MM.1S (cell line): ENCODE measurements around the gene TOM1L1.
A peak's percentile ranks its signal among the peaks of the same experiment; 100 is the strongest.

Source experiments
- DNase-seq: peaks from one replicate; pipeline ENCODE4 v3.0.0-alpha.2; 2015
- H2AFZ ChIP-seq: fragments of 300-600 bp; sonication (generic); 2 replicates; pipeline ENCODE4 v1.6.0; 2016; ENCODE audit warnings: antibody characterized with exemption, low read length
- H3F3A ChIP-seq: fragments of 300-600 bp; sonication (generic); 2 replicates; pipeline ENCODE4 v1.6.1; 2016; ENCODE audit warnings: mild to moderate bottlenecking, antibody characterized with exemption, low read length, moderate library complexity, mixed read lengths; ENCODE audit not compliant: insufficient read depth
- H3K27ac ChIP-seq: fragments of 300-600 bp; sonication (generic); 2 replicates; pipeline ENCODE4 v1.5.1; 2016; ENCODE audit warnings: mild to moderate bottlenecking, low read length
- H3K27me3 ChIP-seq: fragments of 300-600 bp; sonication (generic); replicated peaks from 2 replicates; pipeline ENCODE4 v1.6.0; 2016; ENCODE audit warnings: low read length; ENCODE audit not compliant: insufficient read depth
- H3K36me3 ChIP-seq: fragments of 300-600 bp; sonication (generic); replicated peaks from 2 replicates; pipeline ENCODE4 v1.6.1; 2016; ENCODE audit warnings: mild to moderate bottlenecking, low read length, mixed read lengths; ENCODE audit not compliant: insufficient read depth
- H3K4me1 ChIP-seq: fragments of 300-600 bp; sonication (generic); 2 replicates; pipeline ENCODE4 v1.6.1; 2016; ENCODE audit warnings: low read length, mixed read lengths
- H3K4me2 ChIP-seq: fragments of 300-600 bp; sonication (generic); 2 replicates; pipeline ENCODE4 v1.6.0; 2016; ENCODE audit warnings: low read depth, low read length
- H3K4me3 ChIP-seq: fragments of 300-600 bp; sonication (generic); 2 replicates; pipeline ENCODE4 v1.5.1; 2016; ENCODE audit warnings: low read length, mixed read lengths
- H3K79me2 ChIP-seq: fragments of 300-600 bp; sonication (generic); 2 replicates; pipeline ENCODE4 v1.6.1; 2016; ENCODE audit warnings: mixed run types, low read length, mixed read lengths
- H3K9ac ChIP-seq: fragments of 300-600 bp; sonication (generic); 2 replicates; pipeline ENCODE4 v1.6.1; 2016; ENCODE audit warnings: low read length, mixed read lengths
- H3K9me2 ChIP-seq: fragments of 300-600 bp; sonication (generic); replicated peaks from 2 replicates; pipeline ENCODE4 v1.6.1; 2016; ENCODE audit warnings: mild to moderate bottlenecking, low read length, mixed read lengths; ENCODE audit not compliant: insufficient read depth
- H3K9me3 ChIP-seq: fragments of 300-600 bp; sonication (generic); replicated peaks from 2 replicates; pipeline ENCODE4 v1.6.1; 2016; ENCODE audit warnings: mild to moderate bottlenecking, low read length, mixed read lengths; ENCODE audit not compliant: insufficient read depth
- H4K20me1 ChIP-seq: fragments of 300-600 bp; sonication (generic); 2 replicates; pipeline ENCODE4 v1.6.1; 2016; ENCODE audit warnings: mild to moderate bottlenecking, low read length, moderate library complexity, mixed read lengths; ENCODE audit not compliant: insufficient read depth
- EZH2 ChIP-seq: fragments of 300-600 bp; sonication (generic); optimal IDR thresholded peaks from 2 replicates; pipeline ENCODE3; 2017; ENCODE audit warnings: low read depth, mild to moderate bottlenecking, antibody characterized with exemption, low read length, mixed read lengths
- EZH2phosphoT487 ChIP-seq: fragments of 300-600 bp; sonication (generic); IDR thresholded peaks from 2 replicates; pipeline ENCODE4 v1.6.1; 2018; ENCODE audit warnings: antibody characterized with exemption, low read length
- TF ChIP-seq, protein P1 (sequence below): fragments of 300-600 bp; sonication (generic); IDR thresholded peaks from 2 replicates; pipeline ENCODE4 v1.5.1; 2016; ENCODE audit warnings: antibody characterized with exemption, low read length, mixed read lengths

Gene TOM1L1

DNA sequence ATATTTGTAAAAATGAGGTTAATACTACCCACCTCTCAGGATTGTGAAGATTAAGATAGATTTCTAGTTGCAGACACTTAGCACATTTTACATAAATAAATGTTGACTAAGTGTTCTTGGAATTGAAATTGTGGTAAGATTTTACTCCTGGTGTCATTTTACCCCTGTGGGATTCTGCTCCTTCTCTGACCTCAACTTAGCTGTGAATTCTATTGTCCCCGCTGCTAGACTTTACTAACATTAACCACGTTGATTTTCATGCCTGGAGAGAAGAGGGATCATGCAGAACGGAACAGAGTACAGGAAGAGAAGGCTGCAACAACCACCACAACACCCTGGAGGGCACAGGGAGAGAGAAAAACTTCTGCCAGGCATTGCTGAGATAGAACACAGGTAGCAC, 2.1 kb upstream of the TOM1L1 start:
- no peak for DNase-seq
- H3K36me3 ChIP-seq = no peaks in the 10 kb centered on the region

DNA sequence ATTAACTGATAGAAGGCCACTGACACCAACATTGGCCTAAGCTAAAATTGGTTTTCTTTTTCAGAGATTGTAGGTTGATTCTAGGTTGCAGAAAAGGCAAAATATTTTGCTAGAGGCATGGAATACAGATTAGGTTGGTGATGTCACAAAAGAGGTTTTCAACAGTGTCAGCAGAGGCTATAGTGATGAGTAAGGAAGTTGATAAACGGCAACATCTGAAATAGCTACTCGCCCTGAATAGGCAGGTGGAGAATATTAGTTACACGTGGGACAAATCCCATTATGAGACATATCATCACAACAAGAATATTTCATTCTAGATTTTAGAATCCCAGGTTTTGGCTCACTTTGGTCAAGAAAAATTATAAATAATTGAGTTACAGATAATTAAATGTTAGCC, 1.5 kb upstream of the TOM1L1 start:
- H3K79me2 ChIP-seq = no peaks in the 10 kb centered on the region
- no peak overlapping the region for H3K27ac ChIP-seq
- no peaks in the 10 kb centered on the region for H3K27me3 ChIP-seq
- H3K9me2 ChIP-seq = no peaks in the 10 kb centered on the region
- no peak for DNase-seq
- no peaks in the 10 kb centered on the region for H3K4me1 ChIP-seq
- no peaks in the 10 kb centered on the region for H3K9me3 ChIP-seq
- no peaks in the 10 kb centered on the region for H4K20me1 ChIP-seq
- H3F3A ChIP-seq = peaks cover 5% of the 10 kb centered on the region; the same call in 1 of the 2 replicates
- no peak overlapping the region for H3K9ac ChIP-seq
- no peaks in the 10 kb centered on the region for H3K36me3 ChIP-seq
- no peak overlapping the region for H2AFZ ChIP-seq
- no peak overlapping the region for H3K4me2 ChIP-seq
- no peak overlapping the region for H3K4me3 ChIP-seq
- no peak for TF ChIP-seq EZH2
- TF ChIP-seq EZH2phosphoT487 = no peak
- TF ChIP-seq, protein P1, sequence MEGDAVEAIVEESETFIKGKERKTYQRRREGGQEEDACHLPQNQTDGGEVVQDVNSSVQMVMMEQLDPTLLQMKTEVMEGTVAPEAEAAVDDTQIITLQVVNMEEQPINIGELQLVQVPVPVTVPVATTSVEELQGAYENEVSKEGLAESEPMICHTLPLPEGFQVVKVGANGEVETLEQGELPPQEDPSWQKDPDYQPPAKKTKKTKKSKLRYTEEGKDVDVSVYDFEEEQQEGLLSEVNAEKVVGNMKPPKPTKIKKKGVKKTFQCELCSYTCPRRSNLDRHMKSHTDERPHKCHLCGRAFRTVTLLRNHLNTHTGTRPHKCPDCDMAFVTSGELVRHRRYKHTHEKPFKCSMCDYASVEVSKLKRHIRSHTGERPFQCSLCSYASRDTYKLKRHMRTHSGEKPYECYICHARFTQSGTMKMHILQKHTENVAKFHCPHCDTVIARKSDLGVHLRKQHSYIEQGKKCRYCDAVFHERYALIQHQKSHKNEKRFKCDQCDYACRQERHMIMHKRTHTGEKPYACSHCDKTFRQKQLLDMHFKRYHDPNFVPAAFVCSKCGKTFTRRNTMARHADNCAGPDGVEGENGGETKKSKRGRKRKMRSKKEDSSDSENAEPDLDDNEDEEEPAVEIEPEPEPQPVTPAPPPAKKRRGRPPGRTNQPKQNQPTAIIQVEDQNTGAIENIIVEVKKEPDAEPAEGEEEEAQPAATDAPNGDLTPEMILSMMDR = no peak

More for the DNA sequence above, 2.1 kb upstream of the TOM1L1 start:
- Histone ChIP-seq H3K9ac (no peak overlapping the region), H3F3A (peaks cover 5% of the 10 kb centered on the region; the same call in 1 of the 2 replicates), H3K4me2 (no peak overlapping the region), H3K9me2 (no peaks in the 10 kb centered on the region), H3K27ac (no peak overlapping the region), H3K79me2 (no peaks in the 10 kb centered on the region), H3K4me3 (no peak overlapping the region), H2AFZ (no peak overlapping the region), H3K4me1 (no peaks in the 10 kb centered on the region), H3K27me3 (no peaks in the 10 kb centered on the region), H3K9me3 (no peaks in the 10 kb centered on the region), H4K20me1 (no peaks in the 10 kb centered on the region)
- TF ChIP-seq, protein P1 = no peak
- TF ChIP-seq EZH2 (no peak), EZH2phosphoT487 (no peak)

DNA sequence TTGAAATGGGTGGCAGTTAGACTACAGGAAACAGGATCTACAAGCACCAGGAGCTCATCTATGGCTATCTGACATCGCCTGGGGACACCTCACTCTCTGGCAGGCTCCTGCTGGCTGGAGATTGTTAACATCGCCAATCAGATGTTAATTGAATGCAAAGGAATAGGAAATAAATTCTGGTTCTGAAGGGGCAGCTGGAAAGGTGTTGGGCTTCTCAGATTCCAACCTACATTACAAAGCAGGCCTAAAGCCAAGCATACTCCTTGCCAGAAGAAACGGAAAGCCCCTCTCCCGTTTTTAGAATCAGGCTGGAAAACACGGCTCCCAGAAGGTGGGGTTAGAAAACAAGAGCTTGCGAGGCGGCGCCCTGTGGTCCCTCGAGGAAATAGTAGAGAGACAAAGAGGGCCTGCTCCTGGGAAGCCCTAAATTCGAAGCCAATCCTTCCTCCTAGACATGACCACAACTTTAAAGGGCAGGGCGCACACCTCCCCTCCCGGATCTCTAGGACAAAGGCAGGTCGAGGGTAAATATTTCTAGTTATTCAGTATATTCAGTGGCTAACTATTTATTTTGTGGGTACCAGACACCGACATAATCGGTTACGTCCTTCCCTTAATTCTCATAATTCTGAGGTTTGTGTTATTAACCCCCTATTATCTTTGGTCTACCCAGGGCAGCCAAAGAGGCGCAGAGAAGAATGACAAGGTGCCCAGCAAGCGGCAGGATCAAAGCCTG, 763 bp upstream of the TOM1L1 start:
- H2AFZ ChIP-seq = peak overlapping the region; percentile 74
- H3K9ac ChIP-seq = peak overlapping the region; percentile 48
- H3K9me2 ChIP-seq = no peaks in the 10 kb centered on the region
- H3K27ac ChIP-seq = no peak overlapping the region
- TF ChIP-seq EZH2phosphoT487 (no peak), EZH2 (no peak)
- TF ChIP-seq, protein P1 = no peak
- no peak for DNase-seq
- peaks cover 5% of the 10 kb centered on the region; the same call in 1 of the 2 replicates for H3F3A ChIP-seq
- H3K27me3 ChIP-seq = no peaks in the 10 kb centered on the region
- H4K20me1 ChIP-seq = no peaks in the 10 kb centered on the region
- H3K79me2 ChIP-seq = no peaks in the 10 kb centered on the region
- no peaks in the 10 kb centered on the region for H3K36me3 ChIP-seq
- peak overlapping the region; percentile 73 for H3K4me3 ChIP-seq
- H3K9me3 ChIP-seq = no peaks in the 10 kb centered on the region
- no peaks in the 10 kb centered on the region for H3K4me1 ChIP-seq
- H3K4me2 ChIP-seq = peak overlapping the region; percentile 97
